Osteoblast (primary cell): ENCODE data around the gene TSPAN33. TPM values are rescaled to one million over a fixed set of nuclear protein-coding genes. Genes with fewer than 3 reads are reported as not detected.

ENCODE experiments used
- DNase-seq: peaks from one replicate; pipeline ENCODE4 v3.0.0; 2011; ENCODE audit warnings: low spot score, mixed read lengths; ENCODE audit not compliant: insufficient read length; ENCODE audit errors: missing footprints
- H2AFZ ChIP-seq: 2 replicates; pipeline ENCODE4 v1.6.0; 2011; ENCODE audit warnings: mild to moderate bottlenecking, low read length
- H3K27ac ChIP-seq: 2 replicates; pipeline ENCODE4 v1.5.1; 2011; ENCODE audit warnings: mild to moderate bottlenecking, low read depth, low read length, moderate library complexity
- H3K27me3 ChIP-seq: 2 replicates; pipeline ENCODE4 v1.6.0; 2012; ENCODE audit warnings: mild to moderate bottlenecking, control low read depth, inconsistent platforms, low read length, moderate library complexity; ENCODE audit not compliant: insufficient read depth
- H3K36me3 ChIP-seq: 2 replicates; pipeline ENCODE4 v1.5.1; 2011; ENCODE audit warnings: mild to moderate bottlenecking, low read length, control low read depth, moderate library complexity; ENCODE audit not compliant: insufficient read depth
- H3K4me1 ChIP-seq: 2 replicates; pipeline ENCODE4 v1.5.1; 2011; ENCODE audit warnings: mild to moderate bottlenecking, low read length, control low read depth, moderate library complexity; ENCODE audit not compliant: insufficient read depth
- H3K4me2 ChIP-seq: 2 replicates; pipeline ENCODE4 v1.6.0; 2011; ENCODE audit warnings: mild to moderate bottlenecking, low read length; ENCODE audit not compliant: insufficient read depth
- H3K4me3 ChIP-seq: fragments of 200-600 bp; sonication (generic); 3 replicates; pipeline ENCODE4 v1.5.1; 2012; ENCODE audit warnings: mild to moderate bottlenecking, low read length, inconsistent platforms; ENCODE audit not compliant: insufficient read depth
- H3K79me2 ChIP-seq: 2 replicates; pipeline ENCODE4 v1.6.0; 2012; ENCODE audit warnings: mild to moderate bottlenecking, low read length, control low read depth, inconsistent platforms; ENCODE audit not compliant: insufficient read depth
- H3K9me3 ChIP-seq: 2 replicates; pipeline ENCODE4 v1.5.1; 2011; ENCODE audit warnings: low read depth, low read length, control low read depth
- H4K20me1 ChIP-seq: 2 replicates; pipeline ENCODE4 v1.6.0; 2012; ENCODE audit warnings: mild to moderate bottlenecking, low read length, control low read depth; ENCODE audit not compliant: insufficient read depth
- total RNA-seq: library from RNA; depleted of rRNA; stranded (reverse); fragments of >200 nt; gene quantifications from 2 replicates; pipeline ENCODE4 v1.2.3, GENCODE V29; 2012
- TF ChIP-seq, protein P1 (sequence below): IDR thresholded peaks from 2 replicates; pipeline ENCODE4 v1.5.1; 2011; ENCODE audit warnings: mild to moderate bottlenecking, low read depth, low read length, moderate library complexity; ENCODE audit errors: extremely low read depth

Gene TSPAN33
- total RNA-seq, 1 donor = 0.36 TPM

GRCh38 chr7:129199406-129199805, 54.9 kb downstream of the TSPAN33 start:
- no peak overlapping the region for H3K27ac ChIP-seq
- H4K20me1 ChIP-seq = peaks cover 13% of the 10 kb centered on the region
- H3K27me3 ChIP-seq = no peaks in the 10 kb centered on the region
- H2AFZ ChIP-seq = no peak overlapping the region
- H3K4me3 ChIP-seq = no peak overlapping the region
- H3K9me3 ChIP-seq = no peaks in the 10 kb centered on the region
- H3K4me2 ChIP-seq = no peak overlapping the region
- no peaks in the 10 kb centered on the region for H3K36me3 ChIP-seq
- TF ChIP-seq, protein P1, sequence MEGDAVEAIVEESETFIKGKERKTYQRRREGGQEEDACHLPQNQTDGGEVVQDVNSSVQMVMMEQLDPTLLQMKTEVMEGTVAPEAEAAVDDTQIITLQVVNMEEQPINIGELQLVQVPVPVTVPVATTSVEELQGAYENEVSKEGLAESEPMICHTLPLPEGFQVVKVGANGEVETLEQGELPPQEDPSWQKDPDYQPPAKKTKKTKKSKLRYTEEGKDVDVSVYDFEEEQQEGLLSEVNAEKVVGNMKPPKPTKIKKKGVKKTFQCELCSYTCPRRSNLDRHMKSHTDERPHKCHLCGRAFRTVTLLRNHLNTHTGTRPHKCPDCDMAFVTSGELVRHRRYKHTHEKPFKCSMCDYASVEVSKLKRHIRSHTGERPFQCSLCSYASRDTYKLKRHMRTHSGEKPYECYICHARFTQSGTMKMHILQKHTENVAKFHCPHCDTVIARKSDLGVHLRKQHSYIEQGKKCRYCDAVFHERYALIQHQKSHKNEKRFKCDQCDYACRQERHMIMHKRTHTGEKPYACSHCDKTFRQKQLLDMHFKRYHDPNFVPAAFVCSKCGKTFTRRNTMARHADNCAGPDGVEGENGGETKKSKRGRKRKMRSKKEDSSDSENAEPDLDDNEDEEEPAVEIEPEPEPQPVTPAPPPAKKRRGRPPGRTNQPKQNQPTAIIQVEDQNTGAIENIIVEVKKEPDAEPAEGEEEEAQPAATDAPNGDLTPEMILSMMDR = no peak
- DNase-seq = no peak
- H3K79me2 ChIP-seq = no peaks in the 10 kb centered on the region
- H3K4me1 ChIP-seq = no peaks in the 10 kb centered on the region

DNA sequence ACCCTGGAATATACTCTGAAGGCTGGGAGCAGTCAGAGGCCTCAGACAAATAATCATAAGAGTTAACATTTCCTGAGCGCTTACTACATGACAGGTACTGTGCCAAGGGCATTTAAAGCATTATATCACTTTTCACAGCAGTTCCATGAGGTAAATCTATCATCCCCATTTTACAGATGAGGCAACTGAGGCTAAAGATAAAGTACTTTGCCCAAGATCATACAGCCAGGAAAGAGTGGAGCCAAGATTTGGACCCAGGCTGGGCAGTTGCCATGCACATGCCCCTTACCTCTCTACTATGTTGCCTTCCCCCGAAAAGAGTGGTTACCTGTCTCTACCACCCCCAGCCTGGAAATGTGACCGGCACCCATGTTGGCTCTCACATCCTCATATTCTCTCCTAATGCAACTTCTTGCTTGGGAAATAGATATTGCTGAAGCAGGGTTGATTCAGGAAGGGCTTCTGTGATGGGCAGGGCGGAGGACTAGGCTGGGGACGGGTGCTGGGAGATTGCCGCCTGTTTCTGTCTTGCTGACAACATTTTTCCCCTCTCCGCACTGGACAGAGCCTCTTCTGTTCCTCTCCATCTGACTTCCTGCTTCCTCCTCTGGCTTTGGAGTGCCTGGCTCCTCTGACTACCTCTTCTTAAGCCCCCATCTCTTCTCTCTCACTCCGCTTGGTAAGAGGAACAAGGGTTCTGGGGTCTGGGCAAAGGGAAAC, 57.7 kb downstream of the TSPAN33 start:
- no peaks in the 10 kb centered on the region for H3K4me1 ChIP-seq
- DNase-seq = peak; percentile 34
- H4K20me1 ChIP-seq = peaks cover 13% of the 10 kb centered on the region
- no peak overlapping the region for H2AFZ ChIP-seq
- no peaks in the 10 kb centered on the region for H3K79me2 ChIP-seq
- H3K9me3 ChIP-seq = no peaks in the 10 kb centered on the region
- no peak overlapping the region for H3K4me2 ChIP-seq
- TF ChIP-seq, protein P1 = no peak
- no peaks in the 10 kb centered on the region for H3K36me3 ChIP-seq
- H3K4me3 ChIP-seq = no peak overlapping the region
- no peaks in the 10 kb centered on the region for H3K27me3 ChIP-seq
- no peak overlapping the region for H3K27ac ChIP-seq

GRCh38 chr7:129203050-129203741, 58.7 kb downstream of the TSPAN33 start:
- Histone ChIP-seq H3K4me2 (no peak overlapping the region), H3K36me3 (no peaks in the 10 kb centered on the region), H3K4me1 (no peaks in the 10 kb centered on the region), H3K9me3 (no peaks in the 10 kb centered on the region), H4K20me1 (peaks cover 12% of the 10 kb centered on the region), H3K79me2 (no peaks in the 10 kb centered on the region), H3K27ac (no peak overlapping the region), H3K27me3 (no peaks in the 10 kb centered on the region), H3K4me3 (no peak overlapping the region), H2AFZ (no peak overlapping the region)
- DNase-seq = peak; percentile 32
- TF ChIP-seq, protein P1 = no peak

- Histone ChIP-seq H3K4me3 (no peak overlapping the region), H3K79me2 (no peaks in the 10 kb centered on the region), H4K20me1 (peaks cover 10% of the 10 kb centered on the region), H3K4me2 (no peak overlapping the region), H2AFZ (no peak overlapping the region), H3K27me3 (no peaks in the 10 kb centered on the region), H3K4me1 (no peaks in the 10 kb centered on the region), H3K36me3 (no peaks in the 10 kb centered on the region), H3K9me3 (no peaks in the 10 kb centered on the region), H3K27ac (no peak overlapping the region)
- TF ChIP-seq, protein P1 = no peak
- no peak for DNase-seq
These were observed 60.8 kb downstream of the TSPAN33 start for GRCh38 chr7:129205126-129205818.
